Left renal cortex interstitium (tissue), 4 donors: Measurements from ENCODE around the gene PDHA1. TPM values are rescaled to one million over a fixed set of nuclear protein-coding genes. Genes with fewer than 3 reads are reported as not detected.

Source experiments
- DNase-seq, 4 donors: peaks; one replicate each; pipeline ENCODE4 v3.0.0-alpha.2; 2013; ENCODE audit warnings: low read depth in 4 of 4, low spot score in 2 of 4, missing footprints in 1 of 4
- polyA plus RNA-seq, 4 donors: library from polyadenylated mRNA; unstranded; fragments of 120-200 nt; gene quantifications; one replicate each; pipeline ENCODE4 v1.2.1, GENCODE V29; 2013; ENCODE audit not compliant: insufficient read length in 4 of 4

Gene PDHA1
- 100 to 1,000 TPM; 215 to 276 (median 226) TPM for polyA plus RNA-seq

DNA sequence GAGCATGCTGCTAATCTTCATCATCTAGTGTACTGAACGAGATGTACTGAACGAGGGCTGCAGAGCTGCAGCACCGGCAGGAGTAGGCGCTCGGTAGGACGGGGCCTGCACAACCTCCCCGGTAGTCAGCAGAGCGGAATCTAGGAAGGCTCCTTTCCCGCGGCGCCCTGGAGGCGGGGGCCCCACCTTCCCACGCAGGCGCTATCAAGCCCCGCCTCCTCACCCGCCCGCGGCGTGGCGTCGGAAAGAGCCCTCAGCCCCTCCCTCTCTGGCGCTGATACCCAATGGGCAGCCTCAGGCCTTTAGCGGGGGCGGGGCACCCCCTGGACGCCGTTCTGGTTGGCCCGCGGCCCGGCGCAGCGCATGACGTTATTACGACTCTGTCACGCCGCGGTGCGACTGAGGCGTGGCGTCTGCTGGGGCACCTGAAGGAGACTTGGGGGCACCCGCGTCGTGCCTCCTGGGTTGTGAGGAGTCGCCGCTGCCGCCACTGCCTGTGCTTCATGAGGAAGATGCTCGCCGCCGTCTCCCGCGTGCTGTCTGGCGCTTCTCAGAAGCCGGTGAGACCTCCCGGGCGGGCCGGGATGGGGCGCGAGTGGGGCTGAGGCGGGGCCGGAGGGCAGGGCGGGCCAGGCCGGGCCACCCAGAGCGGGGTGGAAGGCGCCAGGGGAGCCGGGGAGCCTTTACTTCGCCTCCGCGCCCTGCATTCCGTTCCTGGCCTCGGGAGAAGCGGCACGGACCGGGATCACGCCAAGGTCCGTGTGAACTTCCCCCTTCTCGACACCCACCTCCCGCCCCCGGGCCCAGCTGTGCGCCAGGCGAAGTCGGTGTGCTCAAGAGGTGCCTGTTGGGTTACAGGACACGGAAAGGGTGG lies at the start of gene PDHA1:
TSS of gene PDHA1 (plus strand) at position 393 of the 874 bp plus-strand sequence. CDS start at position 504, 111 bp downstream.
- DNase-seq = peak in 3 of 4 donors; percentile 71 to 85 (median 82)

DNA sequence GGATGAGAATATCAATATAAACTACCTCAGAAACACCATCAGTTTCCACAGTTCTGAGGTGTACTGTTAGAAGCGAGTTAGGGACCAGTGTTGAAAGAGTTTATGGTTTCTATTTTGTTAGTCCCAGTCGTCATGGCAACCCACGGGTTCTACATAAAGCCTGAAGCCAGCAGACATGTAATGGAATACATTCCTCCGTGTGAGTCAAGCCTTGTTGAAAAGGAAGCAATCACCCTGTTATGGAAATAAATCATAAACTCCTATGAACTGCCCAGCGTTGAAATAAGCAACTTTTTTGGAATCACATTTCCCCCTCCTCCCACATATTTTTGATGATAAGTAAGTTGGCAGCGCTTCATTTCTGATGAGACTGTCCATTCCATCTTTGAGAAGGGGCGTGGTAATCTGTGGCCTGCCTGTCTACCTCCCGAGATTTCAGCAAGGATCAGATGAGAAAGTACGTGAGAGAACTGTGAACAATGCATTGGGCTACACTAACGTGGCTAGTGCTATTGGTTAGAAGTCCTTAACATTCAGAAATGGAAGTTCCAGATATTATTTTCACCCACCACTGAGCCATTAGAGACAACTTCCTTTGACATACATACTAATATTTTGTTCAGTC lies 40.4 kb upstream of the PDHA1 start:
- DNase-seq = peak in 1 of 4 donors; percentile 2

DNA sequence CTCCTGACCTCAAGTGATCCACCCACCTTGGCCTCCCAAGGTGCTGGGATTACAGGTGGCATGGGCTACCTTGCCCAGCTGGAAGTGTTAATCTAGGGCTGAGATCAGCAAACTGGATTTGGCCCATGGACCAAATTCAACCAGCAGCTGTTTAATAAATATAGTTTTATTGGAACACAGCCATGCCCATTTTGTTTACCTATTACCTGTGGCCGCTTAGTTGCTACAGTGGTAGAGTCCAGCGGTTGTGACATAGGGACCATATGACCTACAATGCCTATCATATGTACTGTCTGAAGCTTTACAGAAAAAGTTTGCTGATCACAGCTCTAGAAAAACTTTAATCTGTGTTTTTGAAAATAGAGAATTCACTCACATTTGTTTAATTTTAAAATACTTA lies 17.2 kb upstream of the PDHA1 start:
- DNase-seq = no peak

DNA sequence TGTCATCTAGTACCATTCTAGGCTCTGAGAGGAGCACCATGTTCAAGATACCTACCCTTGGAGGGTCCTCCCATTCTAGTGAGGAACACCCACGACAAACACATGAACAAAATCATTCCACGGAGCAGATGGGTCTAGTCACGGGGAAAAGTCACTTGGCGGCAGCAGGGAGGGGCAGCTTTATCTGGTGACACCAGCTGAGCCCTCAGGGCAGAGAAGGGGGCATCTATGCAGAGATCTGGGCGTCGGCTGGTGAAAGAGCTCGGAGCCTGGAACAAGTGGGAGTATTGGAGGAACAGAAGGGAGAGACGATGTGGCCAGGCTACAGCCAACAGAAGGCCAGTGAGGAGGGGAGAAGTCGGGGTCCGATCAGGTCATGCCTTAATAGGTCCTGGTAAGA lies 11.9 kb upstream of the PDHA1 start:
- DNase-seq = no peak

DNA sequence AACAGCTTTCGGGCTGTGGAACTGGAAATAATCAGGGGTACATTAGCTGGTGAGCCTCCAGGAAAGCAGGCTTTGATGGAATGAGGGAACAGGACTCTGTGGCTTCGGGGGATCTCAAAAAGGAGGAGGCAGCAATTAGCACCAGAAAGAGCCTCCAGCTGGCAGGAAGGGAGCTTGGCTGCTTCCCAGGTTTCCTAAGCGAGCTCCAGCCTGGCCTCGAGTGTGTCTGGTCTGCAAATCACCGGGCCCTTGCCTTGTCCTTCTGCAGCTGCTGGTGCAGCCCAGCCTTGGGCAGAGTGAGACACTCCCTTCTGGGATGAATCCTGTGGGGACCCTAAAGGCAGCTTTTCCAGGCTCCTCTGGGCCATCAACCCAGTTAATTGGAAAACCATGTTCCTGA lies 10.7 kb upstream of the PDHA1 start:
- no peak for DNase-seq

DNA sequence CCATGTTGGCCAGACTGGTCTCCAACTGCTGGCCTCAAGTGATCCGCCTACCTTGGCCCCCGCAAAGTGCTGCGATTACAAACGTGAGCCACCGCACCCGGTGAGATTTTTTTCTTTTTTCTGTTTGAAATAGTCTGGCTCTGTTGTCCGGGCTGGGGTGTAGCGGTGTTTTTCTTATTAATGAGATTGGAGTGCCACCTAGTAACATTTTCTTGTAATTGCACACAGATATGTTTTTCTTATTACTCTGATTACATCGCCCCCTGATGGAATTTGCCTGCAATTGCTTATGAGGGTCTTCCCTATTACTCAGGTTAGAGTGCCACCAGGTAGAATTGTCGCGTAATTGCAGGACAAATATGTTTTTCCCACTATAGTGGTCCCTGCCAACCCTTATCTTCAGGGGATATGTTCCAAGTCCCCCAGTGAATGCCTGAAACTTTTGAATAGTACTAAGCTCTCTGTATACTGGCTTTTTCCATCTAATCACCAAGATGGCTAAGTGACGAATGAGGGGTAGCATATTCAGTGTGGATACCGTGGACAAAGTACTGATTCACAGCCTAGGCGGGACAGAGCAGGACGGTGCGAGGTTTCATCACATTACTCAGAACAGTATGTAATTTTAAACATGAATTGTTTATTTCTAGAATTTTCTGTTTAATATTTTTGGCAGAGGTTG lies 8.6 kb upstream of the PDHA1 start:
- DNase-seq = no peak

DNA sequence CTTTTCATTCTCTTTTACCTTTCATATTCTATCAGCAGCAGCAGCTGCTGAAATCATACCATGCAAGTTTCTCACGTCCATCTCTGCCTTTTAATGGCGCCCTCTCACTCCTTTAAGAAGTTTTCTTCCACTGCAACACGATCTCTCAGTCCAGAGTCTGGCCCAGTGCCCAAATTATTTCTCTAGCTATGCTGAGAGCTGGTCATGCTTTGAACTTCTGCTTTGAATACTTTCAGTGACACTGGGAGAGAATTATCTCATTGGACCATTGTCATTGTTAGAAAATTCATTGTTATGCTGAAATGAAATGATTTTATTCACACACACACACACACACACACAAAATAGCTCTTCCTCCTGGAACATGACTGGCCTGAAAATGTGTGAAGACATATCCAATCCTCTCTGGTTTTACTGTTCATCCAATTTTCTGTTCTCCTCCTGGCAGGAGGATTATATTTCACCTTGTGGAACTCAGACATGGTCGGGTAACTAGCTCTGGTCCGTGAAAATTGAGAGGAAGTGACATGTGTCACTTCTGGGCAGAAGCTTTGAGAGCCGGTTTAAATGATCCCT lies 1.3 kb upstream of the PDHA1 start:
- DNase-seq = no peak

DNA sequence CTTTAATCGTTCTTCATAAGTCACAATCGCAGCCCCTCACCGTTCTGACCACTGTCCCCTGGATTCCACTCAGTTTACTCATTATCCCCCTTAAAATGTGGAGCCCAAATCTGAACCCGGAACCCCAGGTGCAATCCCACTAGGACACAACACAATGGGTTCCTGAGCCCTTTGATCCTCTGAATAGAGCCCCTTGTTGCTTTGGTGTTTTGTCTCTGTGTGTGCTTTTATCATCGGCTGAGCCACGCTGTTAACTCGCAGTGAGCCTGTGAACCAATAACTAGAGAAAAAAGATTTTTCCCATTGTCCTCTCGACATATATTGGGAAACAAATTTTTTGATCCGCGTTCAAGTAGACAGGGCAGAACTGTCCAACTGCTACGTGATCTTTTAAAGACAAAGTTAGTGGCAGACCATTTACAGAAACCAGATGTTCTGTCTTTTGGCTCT lies 617 bp upstream of the PDHA1 start:
- no peak for DNase-seq

DNA sequence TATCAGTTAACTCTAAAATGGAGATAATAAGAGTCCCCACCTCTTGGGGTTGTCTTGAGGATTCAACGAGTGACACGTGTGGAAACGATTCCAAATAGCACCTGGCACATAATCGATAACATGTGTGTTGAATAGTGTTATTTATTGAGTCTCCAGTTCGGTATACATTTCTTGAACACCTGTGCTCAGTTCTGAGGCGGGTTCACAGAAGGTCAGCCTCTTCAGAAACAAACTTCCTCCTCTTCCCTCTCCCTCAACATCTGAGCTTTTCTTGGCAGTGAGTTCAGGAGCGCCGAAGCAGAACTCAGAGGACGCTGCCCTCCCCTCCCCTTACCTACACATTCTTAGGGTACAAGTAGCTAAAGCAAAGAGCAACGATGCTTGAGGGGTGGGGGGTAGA lies 934 bp downstream of the PDHA1 start:
- no peak for DNase-seq

DNA sequence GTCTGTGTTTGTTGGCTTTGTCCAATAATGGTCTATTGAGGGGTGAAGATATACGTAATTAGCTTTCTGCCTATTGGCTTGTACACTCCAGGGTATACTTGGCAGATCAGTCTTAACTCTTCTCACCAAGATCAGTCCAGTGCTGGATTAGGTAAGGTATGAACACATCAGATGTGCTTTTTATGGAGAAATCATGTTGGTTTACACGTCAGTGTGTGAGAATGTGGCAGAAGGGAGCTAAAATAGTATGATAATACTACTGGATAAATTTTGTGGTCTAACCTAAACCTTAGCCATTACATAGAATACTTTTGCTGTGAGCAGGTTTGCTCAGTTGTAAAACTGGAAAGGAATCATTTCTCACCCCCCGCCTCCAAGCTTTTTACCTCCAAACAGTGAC lies 4.2 kb downstream of the PDHA1 start:
- no peak for DNase-seq

DNA sequence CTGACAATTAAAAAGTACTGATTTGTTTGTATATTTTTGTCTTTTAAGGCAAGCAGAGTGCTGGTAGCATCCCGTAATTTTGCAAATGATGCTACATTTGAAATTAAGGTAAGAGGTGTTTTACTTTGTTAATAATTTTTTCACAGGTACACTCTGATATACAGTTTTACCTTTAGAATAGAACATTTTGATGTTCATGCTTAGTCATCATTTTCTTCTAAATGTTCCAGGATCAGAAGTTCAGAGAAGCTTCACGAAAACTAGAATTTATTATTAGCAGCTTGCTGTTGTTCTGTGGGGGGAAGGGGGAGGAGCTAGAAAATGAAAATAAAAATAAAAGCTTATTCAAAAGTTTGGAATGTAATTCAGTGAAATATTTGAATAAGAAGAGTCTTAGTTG lies 5.5 kb downstream of the PDHA1 start:
- no peak for DNase-seq

DNA sequence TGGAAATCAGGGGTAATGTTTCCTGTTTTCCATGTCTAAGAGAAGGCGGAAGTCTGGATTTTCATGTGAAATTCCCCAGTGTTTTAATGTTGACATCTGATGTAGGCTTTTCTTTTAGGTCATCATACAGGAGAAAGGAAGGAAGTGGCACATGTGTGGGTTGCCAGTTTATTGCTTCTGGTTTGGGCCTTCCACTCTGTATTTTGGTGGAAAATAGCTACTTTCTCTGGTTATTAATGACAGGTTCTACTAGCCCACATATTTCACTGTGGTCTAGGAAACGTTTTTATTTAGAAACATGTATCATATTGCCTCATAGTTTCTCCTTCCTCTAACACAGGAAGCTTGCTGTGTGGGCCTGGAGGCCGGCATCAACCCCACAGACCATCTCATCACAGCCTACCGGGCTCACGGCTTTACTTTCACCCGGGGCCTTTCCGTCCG lies 7.2 kb downstream of the PDHA1 start:
- DNase-seq = no peak

DNA sequence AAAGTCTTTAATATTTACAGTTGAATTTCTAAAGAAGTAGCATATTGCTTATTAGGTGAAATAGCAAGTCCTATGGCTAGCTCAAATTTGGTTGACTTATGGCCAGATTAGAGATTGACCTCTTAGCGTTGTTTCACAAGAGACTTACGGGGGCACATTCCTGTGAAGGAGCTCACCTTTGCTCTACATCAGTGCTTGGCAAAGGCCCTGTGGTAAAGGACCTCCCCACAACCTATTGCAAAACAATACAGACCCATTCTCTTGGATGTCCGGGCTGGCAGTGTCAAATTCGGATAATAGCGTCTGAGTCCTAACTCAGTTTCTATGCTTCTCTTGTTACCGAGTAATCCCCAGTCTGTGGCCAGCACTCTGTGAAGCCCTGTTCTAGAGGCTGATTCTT lies 10.9 kb downstream of the PDHA1 start:
- DNase-seq = no peak

DNA sequence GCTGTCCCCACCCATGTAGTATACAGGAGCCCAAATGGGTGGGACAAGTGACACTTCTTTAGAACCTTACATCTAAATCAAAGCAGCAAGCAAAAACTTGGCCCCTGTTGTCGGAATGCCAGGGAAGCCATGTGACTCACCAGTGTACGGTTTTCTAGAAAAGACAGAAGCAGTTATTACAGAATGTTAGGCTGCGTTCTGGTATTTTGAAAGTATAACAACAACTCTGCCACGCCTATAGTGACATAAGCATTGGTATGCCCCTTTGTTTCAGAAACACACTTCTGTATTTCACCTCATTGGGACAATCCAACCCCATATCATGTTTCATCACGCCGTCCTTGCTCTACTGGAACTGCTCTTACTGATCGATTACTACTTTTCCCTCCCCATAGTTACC lies 14.8 kb downstream of the PDHA1 start:
- DNase-seq = no peak

DNA sequence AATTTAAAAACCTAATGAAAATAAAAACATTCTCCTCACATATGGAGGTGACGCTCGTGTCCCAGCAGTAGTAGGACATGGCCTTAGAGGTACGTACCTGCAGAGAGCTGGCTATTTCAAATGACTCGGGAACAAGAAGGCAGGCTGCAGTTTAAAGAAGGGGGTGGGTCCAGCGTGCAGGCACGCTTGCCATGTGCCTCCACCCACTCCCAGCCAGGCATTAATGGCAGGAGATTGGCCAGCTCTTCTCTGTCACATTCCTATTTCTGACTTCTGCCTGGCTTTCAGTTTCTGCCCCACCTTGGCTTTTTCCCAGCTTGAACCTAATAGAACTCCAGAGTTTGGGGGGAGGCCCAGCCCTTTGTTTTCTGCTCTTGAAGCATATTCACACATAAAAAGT lies 17.2 kb downstream of the PDHA1 start:
- DNase-seq = no peak

DNA sequence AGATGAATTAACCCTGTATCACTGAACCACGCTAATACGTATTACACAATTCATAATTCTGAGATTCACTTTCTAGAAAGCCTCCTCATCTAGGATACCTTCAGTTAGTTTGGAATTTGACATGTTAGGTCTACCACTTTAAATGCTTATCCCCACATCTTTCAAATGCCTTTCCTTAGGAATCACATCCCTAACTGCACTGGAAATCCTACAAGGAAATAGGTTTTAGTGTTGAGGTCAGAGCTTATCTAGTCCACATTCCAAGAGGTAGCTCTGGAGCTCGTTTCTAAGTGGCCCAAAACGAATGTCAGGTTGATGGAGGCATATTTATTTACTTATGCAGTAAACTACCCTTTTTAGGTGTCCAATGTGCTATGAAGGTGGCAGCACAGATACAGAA lies 18.0 kb downstream of the PDHA1 start:
- DNase-seq = no peak

DNA sequence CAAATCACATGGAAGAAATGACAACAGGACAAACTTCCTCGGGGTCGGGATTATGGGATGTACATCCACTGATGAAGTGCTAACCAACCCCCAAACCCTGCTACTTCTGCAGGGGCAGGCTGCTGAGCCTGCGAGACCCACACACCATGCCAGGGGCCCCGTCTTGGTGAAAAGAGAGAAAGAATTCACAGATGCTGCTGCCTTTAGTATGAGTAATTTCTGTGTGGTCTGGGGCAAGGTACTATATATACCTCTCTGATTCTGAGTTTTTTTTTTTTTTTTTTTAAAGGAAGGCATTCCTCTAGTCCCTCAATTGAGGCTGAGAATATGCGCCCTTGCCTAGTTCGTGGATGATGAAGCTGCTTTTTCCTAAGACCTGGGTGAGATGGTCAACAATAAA lies 24.8 kb downstream of the PDHA1 start:
- DNase-seq = no peak

DNA sequence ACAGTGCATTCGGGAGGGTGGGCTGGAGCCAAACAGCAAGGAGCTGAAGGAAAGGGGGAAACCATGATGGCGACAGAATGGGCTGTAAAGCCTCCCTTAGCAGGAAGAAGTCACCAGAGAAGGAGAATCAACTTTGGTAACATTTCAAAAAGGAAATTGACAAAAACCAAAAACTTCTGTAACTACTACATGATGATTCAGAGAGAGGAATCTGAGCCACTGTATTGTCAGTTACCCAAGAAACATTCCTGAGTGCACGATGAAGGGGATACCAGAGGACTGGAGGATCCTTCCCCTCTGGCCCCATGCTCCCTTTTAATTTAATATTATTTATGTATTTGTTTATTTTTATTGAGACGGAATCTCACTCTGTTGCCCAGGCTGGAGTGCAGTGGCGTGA lies 26.3 kb downstream of the PDHA1 start:
- no peak for DNase-seq

DNA sequence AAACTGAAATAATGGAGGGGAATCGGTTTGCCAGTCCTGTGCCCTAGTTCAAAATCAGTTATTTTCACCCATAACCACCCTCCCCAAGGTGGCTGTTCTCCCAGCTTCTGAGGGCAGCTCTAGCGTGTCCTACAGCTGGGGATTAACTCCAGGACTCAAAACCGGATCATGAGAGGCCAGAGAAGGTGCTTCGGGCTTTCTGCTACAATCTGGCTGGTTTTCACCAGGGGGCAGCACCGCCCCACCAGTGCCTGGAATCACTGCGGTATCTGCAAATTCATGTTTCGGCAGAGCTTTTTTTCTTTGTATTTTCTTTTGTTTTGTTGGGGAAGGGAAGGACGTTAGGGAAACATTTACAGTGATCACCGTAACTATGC lies 28.4 kb downstream of the PDHA1 start:
- DNase-seq = peak; percentile 19 to 50 (median 40)

DNA sequence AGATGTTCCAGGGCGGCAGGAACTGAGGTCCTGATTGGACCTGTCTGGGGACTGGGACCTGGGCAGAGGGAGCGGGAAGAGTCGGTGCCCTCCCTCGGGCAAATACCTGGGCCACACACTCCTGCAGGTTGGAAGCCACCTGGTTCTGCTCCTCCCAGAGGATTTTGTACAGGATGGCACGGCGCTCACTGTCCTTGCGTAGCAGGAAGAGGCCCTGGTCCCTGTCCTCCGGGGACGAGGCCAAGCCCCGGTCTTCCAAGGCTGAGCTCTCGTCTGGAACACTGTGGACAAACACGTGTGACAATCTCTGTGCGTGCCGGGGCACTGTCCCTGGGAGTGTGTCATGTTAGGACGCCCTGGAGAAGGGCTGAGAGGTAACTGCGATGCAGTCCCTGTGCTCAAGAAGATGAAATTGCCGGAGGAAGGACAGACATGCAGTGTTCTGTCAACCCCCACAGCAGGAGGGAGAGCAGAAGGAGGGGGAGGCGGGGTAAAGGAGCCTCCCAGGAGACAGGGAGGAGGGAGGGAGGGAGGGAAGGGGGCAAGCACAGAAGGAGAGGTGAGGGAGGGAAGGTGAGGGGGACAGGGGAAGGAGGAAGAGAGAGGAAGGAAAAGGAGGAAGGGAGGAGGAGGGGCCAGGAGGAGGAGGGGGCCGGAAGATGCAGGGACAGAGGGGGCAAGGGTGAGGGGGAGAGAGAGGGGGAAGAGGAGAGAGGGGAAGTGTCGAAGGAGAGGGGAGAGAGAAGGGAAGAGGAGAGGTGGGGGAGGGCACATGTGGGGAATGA lies 29.0 kb downstream of the PDHA1 start:
- peak in 3 of 4 donors; percentile 7 to 16 (median 11) for DNase-seq
